T-cell (primary cell): ENCODE results near the gene SETD4. TPM values are rescaled to one million over a fixed set of nuclear protein-coding genes. Genes with fewer than 3 reads are reported as not detected.
A peak's percentile ranks its signal among the peaks of the same experiment; 100 is the strongest.

ENCODE experiments used
- ATAC-seq, 4 experiments: fragments of 200-7000 bp in 3 of 4; fragments of 150-1000 bp in 1 of 4; cut with Tn5 transposase; replicated peaks in 1 of 4; 1 replicate in 3 of 4; 2 replicates in 1 of 4; pipeline ENCODE4 v1.10.0; 2021; ENCODE audit warnings: moderate library complexity in 3 of 4, mild to moderate bottlenecking in 2 of 4, moderate number of reproducible peaks in 1 of 4
- CTCF ChIA-PET, 2 donors: fragments of 300-600 bp; sonication (Branson Sonifier 250); formaldehyde crosslinking; loops; one replicate each; lab custom pipeline; 2022; ENCODE audit warnings: antibody characterized with exemption in 2 of 2; lab: Charles Lee
- POLR2A ChIA-PET, 2 donors: fragments of 300-600 bp; sonication (Branson Sonifier 250); formaldehyde crosslinking; loops; one replicate each; lab custom pipeline; 2022; ENCODE audit warnings: antibody characterized with exemption in 2 of 2; lab: Charles Lee
- DNase-seq, 35 experiments: peaks; one replicate each; pipeline versions ENCODE4 v3.0.0 to v3.0.0-alpha.2; 2013 to 2023
- H3K27ac ChIP-seq: one replicate; pipeline ENCODE4 v1.5.1; 2013; ENCODE audit warnings: low read length
- H3K27me3 ChIP-seq, 2 experiments: replicated peaks in 1 of 2; 1 replicate in 1 of 2; 2 replicates in 1 of 2; pipeline versions ENCODE4 v1.6.1 to v1.7.0; 2013; ENCODE audit warnings: low read length in 1 of 2, mixed read lengths in 1 of 2; ENCODE audit not compliant: control insufficient read depth in 2 of 2, insufficient read depth in 2 of 2; ENCODE audit errors: extremely low read depth in 1 of 2
- H3K36me3 ChIP-seq, 2 donors: 1 replicate in 1 of 2; 2 replicates in 1 of 2; pipeline versions ENCODE4 v1.6.1 to v1.7.0; 2013; ENCODE audit warnings: low read length in 1 of 2; ENCODE audit not compliant: control insufficient read depth in 2 of 2, insufficient read depth in 1 of 2; ENCODE audit errors: extremely low read depth in 1 of 2
- H3K4me1 ChIP-seq, 2 experiments: 1 replicate in 1 of 2; 2 replicates in 1 of 2; pipeline versions ENCODE4 v1.6.1 to v1.7.0; 2013; ENCODE audit warnings: low read length in 2 of 2, mixed read lengths in 1 of 2; ENCODE audit not compliant: insufficient read depth in 2 of 2, control insufficient read depth in 1 of 2; ENCODE audit errors: extremely low read depth in 1 of 2
- H3K4me3 ChIP-seq, 2 donors: 1 replicate in 1 of 2; 2 replicates in 1 of 2; pipeline versions ENCODE4 v1.5.1 to v1.7.0; 2013; ENCODE audit warnings: mild to moderate bottlenecking in 2 of 2, low read length in 1 of 2, moderate library complexity in 1 of 2; ENCODE audit not compliant: control insufficient read depth in 1 of 2; ENCODE audit errors: extremely low read depth in 1 of 2
- H3K9me3 ChIP-seq: 2 replicates; pipeline ENCODE4 v1.7.0; 2013
- H3K27ac Mint-ChIP-seq, 2 donors: one replicate each; pipeline ENCODE4 v1.8.0; 2020 to 2021; ENCODE audit warnings: mild to moderate bottlenecking in 2 of 2, mixed read lengths in 2 of 2
- H3K27me3 Mint-ChIP-seq, 2 donors: one replicate each; pipeline ENCODE4 v1.8.0; 2021 to 2022; ENCODE audit warnings: mixed read lengths in 2 of 2
- H3K36me3 Mint-ChIP-seq: one replicate; pipeline ENCODE4 v1.8.0; 2021; ENCODE audit warnings: mixed read lengths
- H3K4me1 Mint-ChIP-seq, 3 donors: one replicate each; pipeline ENCODE4 v1.8.0; 2020 to 2022; ENCODE audit warnings: mixed read lengths in 3 of 3, mild to moderate bottlenecking in 1 of 3
- H3K4me3 Mint-ChIP-seq, 3 donors: one replicate each; pipeline ENCODE4 v1.8.0; 2020 to 2022; ENCODE audit warnings: mild to moderate bottlenecking in 3 of 3, mixed read lengths in 3 of 3, moderate library complexity in 3 of 3
- H3K9me3 Mint-ChIP-seq, 3 donors: one replicate each; pipeline ENCODE4 v1.8.0; 2020 to 2022; ENCODE audit warnings: mixed read lengths in 3 of 3
- WGBS: methylation state at CpG from one replicate; pipeline ENCODE4 v1.1.5; 2013; ENCODE audit warnings: missing lambda C conversion rate; ENCODE audit not compliant: insufficient coverage; 5-methylcytosine and 5-hydroxymethylcytosine counted together
- total RNA-seq, 35 experiments: library from RNA in 6 of 35; stranded (reverse) in 6 of 35; fragments of 120-200 nt in 1 of 35; gene quantifications; one replicate each; pipeline versions ENCODE4 v1.2.1 to v1.2.4 and lab custom pipeline; 2013 to 2026

The SETD4 gene
- total RNA-seq (10 to 100 TPM; 16.5 to 36.4 (median 30.3) TPM), total RNA-seq (lab: John Stamatoyannopoulos, UW) (12.6 to 43.3 (median 22.8) reads per million in 29 experiments)
- total RNA-seq (2013): 22.4 TPM

GRCh38 chr21:36060159-36060921 lies at the start of gene SETD4:
Gene SETD4, minus strand, starts transcription at chr21:36060526. Its CDS starts 1,638 bp downstream, at chr21:36058888.
- 0% methylated on average over 45 of the region's 57 CpGs for whole genome bisulfite sequencing
- ATAC-seq: peak; percentile 91 to 92 (median 92)
- peaks cover 3 to 17% of the 10 kb centered on the region in 2 experiments for H3K4me1 ChIP-seq
- no peaks in the 10 kb centered on the region for H3K9me3 ChIP-seq
- CTCF ChIA-PET: interaction anchor here (0.6 to 2.8 kb wide), 3 partner anchors 10 to 1366 kb away, joined by 6 to 13 read pairs (median 10); partner anchors contain the start of gene CBR1 (in 1 of the 2)
- H3K36me3 ChIP-seq: peaks cover 3 to 27% of the 10 kb centered on the region in 2 donors
- DNase-seq: peak; percentile 79 to 94 (median 88)
- Mint-ChIP-seq H3K36me3 (peaks cover 31% of the 10 kb centered on the region), H3K9me3 (no peaks in the 10 kb centered on the region), H3K4me3 (peak within 1 kb of the TSS; percentile 79 to 96 (median 93)), H3K4me1 (peaks cover 10 to 30% (median 20%) of the 10 kb centered on the region in 3 donors), H3K27me3 (no peaks in the 10 kb centered on the region), H3K27ac (peak within 1 kb of the TSS; percentile 98)
- H3K27ac ChIP-seq: peak within 1 kb of the TSS; percentile 85
- peak within 1 kb of the TSS; percentile 76 to 77 for H3K4me3 ChIP-seq
- POLR2A ChIA-PET: interaction anchor here in 1 of 2 donors (0.6 kb wide), 2 partner anchors 54 to 260 kb away, joined by 7 to 12 read pairs; partner anchors contain the start of gene MORC3
- no peaks in the 10 kb centered on the region for H3K27me3 ChIP-seq

GRCh38 chr21:36109868-36110267 lies 49.5 kb upstream of the SETD4 start:
- Histone ChIP-seq H3K9me3 (no peaks in the 10 kb centered on the region), H3K27me3 (peaks cover 0 to 12% of the 10 kb centered on the region in 2 experiments), H3K4me3 (no peak overlapping the region), H3K4me1 (peaks cover 19 to 22% of the 10 kb centered on the region in 2 experiments), H3K27ac (no peak overlapping the region), H3K36me3 (no peaks in the 10 kb centered on the region)
- DNase-seq: no peak
- no peak overlapping the region for H3K4me3 Mint-ChIP-seq
- peaks cover 20 to 25% of the 10 kb centered on the region in 2 donors for H3K27me3 Mint-ChIP-seq
- peaks cover 23 to 28% (median 25%) of the 10 kb centered on the region in 3 donors for H3K4me1 Mint-ChIP-seq
- ChIA-PET POLR2A (no interaction called here), CTCF (no interaction called here)
- 92% methylated on average over 4 of the region's 10 CpGs for WGBS
- H3K36me3 Mint-ChIP-seq: no peaks in the 10 kb centered on the region
- no peak overlapping the region for H3K27ac Mint-ChIP-seq
- H3K9me3 Mint-ChIP-seq: no peaks in the 10 kb centered on the region
- ATAC-seq: no peak

DNA sequence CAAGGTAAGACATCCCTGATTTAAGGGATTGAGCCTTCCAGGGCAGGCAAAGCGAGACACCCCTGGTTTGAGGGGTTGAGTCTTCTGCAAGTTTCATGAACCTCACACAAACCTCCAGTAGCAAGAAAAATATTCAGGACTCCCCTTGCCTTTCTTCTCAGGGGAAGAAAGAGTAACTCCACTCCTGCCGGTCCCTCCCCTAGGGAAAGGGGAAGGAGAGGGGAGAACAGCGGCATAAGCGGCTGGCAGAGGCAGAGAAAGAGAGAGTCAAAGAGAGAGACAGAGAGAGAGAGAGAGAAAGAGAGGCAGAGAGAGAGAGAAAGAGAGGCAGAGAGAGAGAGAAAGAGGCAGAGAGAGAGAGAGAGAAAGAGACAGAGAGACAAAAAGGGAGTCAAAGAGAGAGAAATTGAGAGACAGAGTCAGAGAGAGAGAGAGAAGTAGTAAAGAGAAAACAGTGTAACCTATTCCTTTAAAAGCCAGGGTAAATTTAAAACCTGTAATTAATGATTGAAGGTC lies 45.1 kb upstream of the SETD4 start:
- H3K4me1 ChIP-seq: peaks cover 0 to 8% of the 10 kb centered on the region in 2 experiments
- H3K4me1 Mint-ChIP-seq: peaks cover 0 to 6% (median 4%) of the 10 kb centered on the region in 3 donors
- H3K36me3 Mint-ChIP-seq: peaks cover 3% of the 10 kb centered on the region
- ATAC-seq: no peak
- H3K27me3 ChIP-seq: peaks cover 0 to 18% of the 10 kb centered on the region in 2 experiments
- H3K27me3 Mint-ChIP-seq: peaks cover 26 to 47% of the 10 kb centered on the region in 2 donors
- H3K9me3 Mint-ChIP-seq: no peaks in the 10 kb centered on the region
- H3K27ac Mint-ChIP-seq: no peak overlapping the region
- CTCF ChIA-PET: no interaction called here
- no peak overlapping the region for H3K4me3 Mint-ChIP-seq
- WGBS: 100% methylated on average over 1 of the region's 4 CpGs
- H3K36me3 ChIP-seq: no peaks in the 10 kb centered on the region
- POLR2A ChIA-PET: no interaction called here
- H3K27ac ChIP-seq: no peak overlapping the region
- no peaks in the 10 kb centered on the region for H3K9me3 ChIP-seq
- no peak overlapping the region for H3K4me3 ChIP-seq
- DNase-seq: no peak

- Mint-ChIP-seq H3K27ac (no peak overlapping the region), H3K4me3 (peak overlapping the region in 2 of 3 donors; percentile 5 to 7), H3K9me3 (no peaks in the 10 kb centered on the region), H3K36me3 (peaks cover 3% of the 10 kb centered on the region), H3K27me3 (peaks cover 29 to 51% of the 10 kb centered on the region in 2 donors), H3K4me1 (peaks cover 0 to 6% (median 4%) of the 10 kb centered on the region in 3 donors)
- peak in 34 of 35 experiments; percentile 22 to 70 (median 47) for DNase-seq
- ChIA-PET CTCF (no interaction called here), POLR2A (interaction anchor here in 1 of 2 donors (0.6 kb wide), 1 partner anchor 33 kb away, joined by 6 read pairs; no protein-coding TSS in a partner anchor)
- peaks cover 0 to 18% of the 10 kb centered on the region in 2 experiments for H3K27me3 ChIP-seq
- WGBS: 39% methylated on average over 10 of the region's 29 CpGs
- no peak overlapping the region for H3K27ac ChIP-seq
- peaks cover 0 to 8% of the 10 kb centered on the region in 2 experiments for H3K4me1 ChIP-seq
- H3K9me3 ChIP-seq: no peaks in the 10 kb centered on the region
- peak; percentile 60 to 71 (median 65) for ATAC-seq
- H3K4me3 ChIP-seq: no peak overlapping the region
- no peaks in the 10 kb centered on the region for H3K36me3 ChIP-seq
Observed at GRCh38 chr21:36104317-36105300, 44.3 kb upstream of the SETD4 start.

DNA sequence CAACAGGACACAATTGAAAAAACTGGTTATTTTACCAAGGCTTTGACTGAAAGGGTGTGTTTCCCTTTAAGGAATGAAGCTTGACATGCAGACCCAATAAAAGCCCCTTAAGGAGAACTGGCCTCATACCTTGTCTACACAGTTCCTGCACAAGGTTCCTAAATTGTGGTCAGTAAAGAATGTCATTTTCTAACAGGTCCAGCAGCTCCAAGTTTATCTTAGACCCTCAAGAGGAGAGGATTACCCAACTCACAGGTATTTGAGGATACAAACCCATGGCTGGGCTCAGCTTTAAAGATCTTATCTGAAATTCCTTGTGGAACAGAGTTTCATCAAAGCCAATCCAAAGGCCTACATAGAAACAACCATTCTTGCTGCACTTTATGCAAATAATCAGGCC lies 43.1 kb upstream of the SETD4 start:
- H3K9me3 ChIP-seq: no peaks in the 10 kb centered on the region
- peaks cover 0 to 18% of the 10 kb centered on the region in 2 experiments for H3K27me3 ChIP-seq
- Mint-ChIP-seq H3K27me3 (peaks cover 29 to 54% of the 10 kb centered on the region in 2 donors), H3K27ac (no peak overlapping the region), H3K36me3 (peaks cover 3% of the 10 kb centered on the region), H3K4me3 (no peak overlapping the region), H3K4me1 (peaks cover 0 to 6% (median 4%) of the 10 kb centered on the region in 3 donors), H3K9me3 (no peaks in the 10 kb centered on the region)
- ATAC-seq (no peak), DNase-seq (no peak)
- H3K36me3 ChIP-seq: no peaks in the 10 kb centered on the region
- H3K4me3 ChIP-seq: no peak overlapping the region
- H3K27ac ChIP-seq: no peak overlapping the region
- H3K4me1 ChIP-seq: peaks cover 0 to 8% of the 10 kb centered on the region in 2 experiments
- CTCF ChIA-PET: interaction anchor here in 1 of 2 donors (0.6 to 1.1 kb wide), 3 partner anchors 10 kb away, joined by 3 to 4 read pairs (median 3); no protein-coding TSS in a partner anchor
- POLR2A ChIA-PET: interaction anchor here in 1 of 2 donors (0.6 kb wide), 1 partner anchor 13 kb away, joined by 3 read pairs; no protein-coding TSS in a partner anchor
